Activated CD8-positive, alpha-beta memory T cell treated with anti-CD3 and anti-CD28 coated beads, Interleukin-2, amount 50 U/mL, for 1 hour (primary cell): ENCODE data around the gene DEFB124.

ENCODE experiments used
- DNase-seq: peaks from one replicate; pipeline ENCODE4 v3.0.0-alpha.2; 2020; ENCODE audit errors: extremely low read depth

DEFB124 gene

DNA sequence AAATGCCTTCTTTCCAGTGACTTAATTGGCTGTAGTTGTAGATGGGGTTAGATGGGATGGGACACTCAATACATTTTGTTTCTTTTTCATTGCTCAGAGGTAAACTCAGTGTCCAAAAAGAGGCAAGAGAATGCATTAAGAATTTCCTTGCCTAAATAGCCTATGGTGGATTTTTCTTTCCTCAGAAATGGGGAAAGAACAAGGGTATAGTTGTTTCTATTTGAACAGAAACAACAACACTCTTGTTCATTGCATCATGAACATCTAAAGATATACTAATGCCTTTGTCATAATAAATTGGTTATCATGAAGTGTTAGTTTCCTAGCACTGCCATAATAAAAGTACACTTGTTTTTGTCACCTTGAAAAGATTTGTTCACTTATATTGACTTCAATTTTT lies 49.1 kb downstream of the DEFB124 start:
- no peak for DNase-seq

DNA sequence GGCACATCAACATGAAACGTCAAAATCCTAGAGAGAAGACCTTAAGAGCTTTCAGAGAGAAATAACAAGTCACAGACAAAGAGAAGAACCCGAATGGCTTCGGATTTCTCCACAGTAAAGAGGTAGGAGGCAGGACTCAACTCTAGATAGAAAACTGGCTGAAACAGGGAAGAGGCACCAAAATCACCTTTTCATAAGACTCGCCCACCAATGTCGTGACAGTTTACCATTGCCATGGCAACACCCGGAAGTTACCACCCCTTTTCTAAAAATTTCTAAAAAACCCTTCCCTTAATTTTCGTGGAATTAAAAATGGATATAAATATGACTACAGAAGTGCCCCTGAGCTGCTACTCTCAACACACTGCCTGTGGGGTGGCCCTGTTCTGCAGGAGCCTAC lies 56.6 kb downstream of the DEFB124 start:
- DNase-seq: no peak

DNA sequence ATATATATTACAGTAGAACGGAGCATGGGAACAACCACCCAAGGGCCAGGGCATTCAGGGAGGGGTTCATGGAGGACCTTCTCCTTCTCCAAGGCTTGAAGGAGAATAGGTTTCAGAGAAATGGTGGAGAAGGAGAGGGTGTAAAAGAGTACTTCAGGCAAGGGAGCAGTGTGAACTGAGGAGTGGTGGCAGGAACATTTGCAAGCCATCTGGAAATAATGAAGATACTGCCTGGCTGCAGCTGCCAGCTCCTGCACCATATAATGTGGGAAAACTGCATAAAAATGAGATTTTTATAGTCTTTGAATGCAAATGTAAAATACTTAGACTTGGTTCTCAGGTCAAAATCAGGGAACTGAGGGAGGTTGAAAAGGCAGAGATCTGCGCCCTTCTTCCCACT lies 59.3 kb downstream of the DEFB124 start:
- no peak for DNase-seq
